ENCODE results near the gene EIF3B.
A peak's percentile ranks its signal among the peaks of the same experiment; 100 is the strongest.
"Not testable (repeated sequence)": the region's sequence is repeated elsewhere in the genome, so short reads cannot be mapped to it uniquely, and the experiment has no call there.

The EIF3B gene

GRCh38 chr7:2350055-2350454 lies 4.6 kb upstream of the EIF3B start:
- no peak for DNase-seq

- no peak for DNase-seq
Measured at GRCh38 chr7:2350861-2351260, 3.8 kb upstream of the EIF3B start.

GRCh38 chr7:2353113-2353935 lies 1.3 kb upstream of the EIF3B start:
- no peak for DNase-seq

- DNase-seq = peak; percentile 93
Measured at GRCh38 chr7:2353936-2354185, 766 bp upstream of the EIF3B start.

GRCh38 chr7:2354939-2355704 lies 495 bp downstream of the EIF3B start:
- peak; percentile 23 for DNase-seq

GRCh38 chr7:2355705-2356008 lies 1.0 kb downstream of the EIF3B start:
- DNase-seq = no peak

- no peak for DNase-seq
Measured at GRCh38 chr7:2357165-2357564, 2.5 kb downstream of the EIF3B start.

GRCh38 chr7:2357571-2357970 lies 2.9 kb downstream of the EIF3B start:
- no peak for DNase-seq

- DNase-seq = no peak
Measured at GRCh38 chr7:2358968-2359527, 4.4 kb downstream of the EIF3B start.

- no peak for DNase-seq
Measured at GRCh38 chr7:2359610-2360009, 5.0 kb downstream of the EIF3B start.

- no peak for DNase-seq
Measured at GRCh38 chr7:2360796-2361195, 6.2 kb downstream of the EIF3B start.

GRCh38 chr7:2362385-2363088 lies 7.9 kb downstream of the EIF3B start:
- no peak for DNase-seq

- DNase-seq = no peak
Measured at GRCh38 chr7:2369139-2369538, 14.5 kb downstream of the EIF3B start.

- DNase-seq = no peak
Measured at GRCh38 chr7:2371329-2371728, 16.7 kb downstream of the EIF3B start.

GRCh38 chr7:2372724-2373123 lies 18.1 kb downstream of the EIF3B start:
- no peak for DNase-seq

GRCh38 chr7:2373124-2373556 lies 18.5 kb downstream of the EIF3B start:
- DNase-seq = no peak

GRCh38 chr7:2373646-2374045 lies 19.0 kb downstream of the EIF3B start:
- DNase-seq = no peak

GRCh38 chr7:2374401-2374800 lies 19.8 kb downstream of the EIF3B start:
- no peak for DNase-seq

- no peak for DNase-seq
Measured at GRCh38 chr7:2374830-2375728, 20.5 kb downstream of the EIF3B start.

- DNase-seq = no peak
Measured at GRCh38 chr7:2376351-2377154, 21.9 kb downstream of the EIF3B start.

GRCh38 chr7:2377492-2377891 lies 22.9 kb downstream of the EIF3B start:
- not testable (repeated sequence) for DNase-seq

- DNase-seq = not testable (repeated sequence)
Measured at GRCh38 chr7:2378125-2378524, 23.5 kb downstream of the EIF3B start.
